SK-N-MC (cell line): ENCODE results near the gene KDM4B.

Source experiments
- EZH2 ChIP-seq: fragments of 200-600 bp; sonication (generic); IDR thresholded peaks from one replicate; pipeline ENCODE4 v1.6.1; 2017; ENCODE audit warnings: antibody characterized with exemption
- POLR2AphosphoS5 ChIP-seq: IDR thresholded peaks from 2 replicates; pipeline ENCODE4 v1.6.1; 2012; ENCODE audit warnings: mild to moderate bottlenecking, low read depth, low read length, borderline replicate concordance

DNA sequence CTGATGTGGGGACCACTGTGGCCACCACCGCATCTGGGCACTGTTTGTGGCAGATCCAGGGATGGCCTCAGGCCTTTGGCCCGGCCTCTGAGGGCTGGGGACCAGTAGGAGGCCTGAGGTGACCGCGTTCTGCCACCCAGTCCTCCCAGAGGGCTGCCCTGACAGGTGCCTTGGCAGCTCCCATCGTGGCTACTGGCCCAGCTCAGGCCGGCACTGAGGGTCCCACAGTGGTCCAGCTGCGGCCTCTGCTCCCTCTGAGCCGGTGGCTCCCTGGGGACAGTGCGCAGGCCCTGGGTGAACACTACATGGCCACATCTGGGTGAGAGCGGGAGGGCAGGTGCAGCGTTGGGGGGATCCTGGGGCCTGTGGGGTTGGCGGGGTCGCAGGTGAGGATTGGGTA lies 61.9 kb downstream of the KDM4B start:
- no peak for TF ChIP-seq EZH2
- TF ChIP-seq POLR2AphosphoS5, result no peak
